Kidney tubule cell (primary cell): ENCODE results near the gene TMEM207.
A peak's percentile ranks its signal among the peaks of the same experiment; 100 is the strongest.
"Not testable (repeated sequence)": the region's sequence is repeated elsewhere in the genome, so short reads cannot be mapped to it uniquely, and the experiment has no call there.

Experiments
- DNase-seq: peaks from one replicate; pipeline ENCODE4 v3.0.0-alpha.2; 2018; ENCODE audit warnings: low spot score

The TMEM207 gene

GRCh38 chr3:190449801-190450200 lies at the start of gene TMEM207:
TMEM207 (minus strand) TSS chr3:190449901; CDS start chr3:190449809, 92 bp downstream.
- no peak for DNase-seq

- DNase-seq = no peak
Measured at GRCh38 chr3:190499122-190499521, 49.4 kb upstream of the TMEM207 start.

GRCh38 chr3:190498293-190498692 lies 48.6 kb upstream of the TMEM207 start:
- DNase-seq = no peak

GRCh38 chr3:190497811-190498210 lies 48.1 kb upstream of the TMEM207 start:
- DNase-seq = peak; percentile 56

GRCh38 chr3:190496859-190497258 lies 47.2 kb upstream of the TMEM207 start:
- DNase-seq = no peak

- DNase-seq = no peak
Measured at GRCh38 chr3:190495796-190496195, 46.1 kb upstream of the TMEM207 start.

DNA sequence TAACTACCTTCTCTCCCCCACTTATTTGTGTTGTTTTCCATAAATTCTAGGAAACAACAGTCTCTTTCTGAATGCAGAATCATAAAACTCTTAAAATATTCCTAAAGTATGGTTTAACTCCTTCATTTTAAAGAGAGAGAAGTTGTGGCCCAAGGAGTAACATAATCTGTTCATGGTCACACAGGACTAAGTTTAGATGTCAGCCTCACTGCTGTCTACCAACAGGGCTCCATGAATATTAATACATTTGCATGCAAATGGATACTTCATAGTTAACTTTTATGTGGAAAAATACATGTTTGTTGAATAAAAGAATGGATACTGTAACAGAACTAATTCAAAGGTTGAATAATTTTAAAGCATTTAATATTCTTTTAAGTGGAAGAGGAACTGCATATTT lies 45.7 kb upstream of the TMEM207 start:
- no peak for DNase-seq

GRCh38 chr3:190494907-190495306 lies 45.2 kb upstream of the TMEM207 start:
- no peak for DNase-seq

DNA sequence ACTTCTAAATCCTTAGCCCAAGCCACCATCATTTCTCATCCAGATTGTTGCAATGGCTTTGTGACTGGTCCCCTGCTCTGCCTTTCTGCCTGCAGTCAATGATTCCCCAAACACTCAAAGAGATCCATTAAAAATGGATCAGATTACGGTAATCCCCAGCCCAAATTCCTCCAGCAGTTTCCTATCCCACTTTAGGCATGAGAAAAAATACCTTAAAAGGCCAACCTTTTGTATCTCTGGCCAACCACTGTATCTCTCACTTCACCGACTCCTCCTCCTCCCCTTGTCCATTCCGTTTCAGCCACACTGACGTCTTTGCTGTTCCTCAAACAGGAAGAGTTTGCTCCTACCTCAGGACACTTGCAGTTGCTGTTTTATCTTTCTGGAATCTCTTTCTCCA lies 43.3 kb upstream of the TMEM207 start:
- DNase-seq = no peak

DNA sequence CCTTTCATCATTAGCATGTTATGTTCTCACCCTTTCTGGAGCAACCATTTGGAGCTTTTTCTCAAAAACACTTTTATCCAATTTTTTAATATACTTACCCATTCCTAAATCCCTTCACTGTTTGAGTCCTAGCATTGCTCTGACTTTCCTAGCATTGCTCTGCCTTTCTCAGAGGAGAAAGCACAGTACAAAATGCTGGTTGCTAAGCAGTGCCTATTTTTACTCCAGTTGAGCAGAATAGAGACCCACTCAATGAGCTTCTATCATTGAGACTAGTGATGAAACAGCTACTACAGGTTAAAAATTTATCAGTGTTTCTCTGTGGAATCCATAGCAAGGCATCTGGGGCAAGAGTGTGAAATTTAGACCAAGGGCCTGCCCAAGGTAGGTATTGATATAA lies 42.4 kb upstream of the TMEM207 start:
- peak; percentile 40 for DNase-seq

- peak; percentile 94 for DNase-seq
Measured at GRCh38 chr3:190491533-190492054, 41.9 kb upstream of the TMEM207 start.

DNA sequence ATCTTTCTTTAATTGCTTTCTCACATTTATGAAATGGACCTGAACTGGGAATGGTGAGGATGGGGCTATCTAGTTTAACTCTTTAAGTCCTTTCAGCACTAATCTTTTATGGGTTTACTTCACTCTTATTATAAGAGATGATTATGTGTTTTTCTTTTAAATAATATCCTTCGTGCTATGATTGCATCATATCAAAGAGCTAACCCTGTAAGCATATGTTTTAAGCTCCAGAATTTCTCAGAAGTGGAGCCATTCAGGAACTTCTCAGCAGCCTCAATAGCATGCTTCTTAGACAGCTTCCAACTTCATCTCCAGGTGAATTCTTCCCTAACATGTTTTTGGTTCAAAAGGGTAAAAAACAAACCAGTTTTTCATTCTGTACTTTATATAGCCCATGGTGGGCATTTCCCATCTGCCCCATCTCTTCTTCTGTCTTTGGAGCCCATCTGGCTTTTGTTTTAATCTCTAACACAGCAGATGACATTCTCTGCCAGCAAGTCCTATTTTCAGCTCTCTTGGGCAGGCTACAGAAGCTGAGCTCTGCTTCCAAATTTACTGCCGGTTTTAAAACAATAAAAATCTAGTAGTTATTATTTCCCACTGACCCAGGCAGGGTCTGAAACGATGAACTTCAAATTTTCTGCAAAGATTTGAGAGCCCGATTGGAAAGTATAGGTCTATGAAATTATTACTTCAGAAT lies 37.4 kb upstream of the TMEM207 start:
- DNase-seq = no peak

GRCh38 chr3:190486533-190486864 lies 36.8 kb upstream of the TMEM207 start:
- DNase-seq = no peak

GRCh38 chr3:190485830-190486532 lies 36.3 kb upstream of the TMEM207 start:
- peak; percentile 17 for DNase-seq

DNA sequence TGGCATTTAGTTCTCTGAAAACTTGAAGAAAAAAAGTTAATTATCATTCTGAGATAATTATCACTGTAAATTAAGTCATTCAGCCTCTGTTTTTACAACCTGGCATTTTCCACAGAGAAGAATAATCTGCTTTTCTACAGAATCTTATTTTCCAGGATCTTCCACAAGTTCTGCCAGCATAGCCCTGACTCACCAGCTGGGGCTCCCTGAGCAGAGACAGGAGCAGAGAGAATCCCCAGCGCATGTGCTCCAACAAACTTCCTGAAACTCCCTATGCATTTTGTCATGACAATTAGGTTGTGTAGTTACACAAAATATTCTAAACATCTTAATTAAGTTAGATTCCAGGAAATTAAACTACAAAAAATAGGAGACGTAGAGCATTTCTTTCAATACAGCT lies 32.1 kb upstream of the TMEM207 start:
- no peak for DNase-seq

DNA sequence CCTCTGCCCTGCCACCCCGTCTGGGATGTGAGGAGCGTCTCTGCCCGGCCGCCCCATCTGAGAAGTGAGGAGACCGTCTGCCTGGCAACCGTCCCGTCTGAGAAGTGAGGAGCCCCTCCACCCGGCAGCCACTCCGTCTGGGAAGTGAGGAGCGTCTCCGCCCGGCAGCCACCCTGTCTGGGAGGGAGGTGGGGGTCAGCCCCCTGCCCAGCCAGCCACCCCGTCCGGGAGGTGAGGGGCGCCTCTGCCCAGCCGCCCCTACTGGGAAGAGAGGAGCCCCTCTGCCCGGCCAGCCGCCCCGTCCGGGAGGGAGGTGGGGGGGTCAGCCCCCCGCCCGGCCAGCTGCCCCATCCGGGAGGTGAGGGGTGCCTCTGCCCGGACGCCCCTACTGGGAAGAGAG lies 23.6 kb upstream of the TMEM207 start:
- not testable (repeated sequence) for DNase-seq

DNA sequence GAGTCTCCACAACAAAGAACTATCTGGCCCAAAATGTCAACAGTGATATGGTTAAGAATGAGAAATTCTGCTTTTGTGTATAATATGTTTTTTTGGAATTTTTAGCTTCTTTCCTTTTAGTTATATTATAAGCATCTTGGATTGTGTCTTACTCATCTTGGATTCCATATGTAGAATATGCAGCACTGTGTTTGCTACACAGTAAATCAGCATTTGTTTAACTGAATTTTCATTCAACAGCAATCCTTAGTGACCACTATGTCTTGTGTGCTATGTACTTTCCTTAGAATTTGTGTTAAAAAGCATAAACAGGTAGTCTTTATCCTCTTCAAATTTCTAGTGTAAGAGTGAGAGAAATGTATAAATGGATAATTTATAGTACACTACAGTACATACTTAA lies 18.2 kb upstream of the TMEM207 start:
- DNase-seq = no peak

GRCh38 chr3:190458040-190458439 lies 8.3 kb upstream of the TMEM207 start:
- peak; percentile 41 for DNase-seq

- DNase-seq = peak; percentile 31
Measured at GRCh38 chr3:190456770-190457169, 7.1 kb upstream of the TMEM207 start.

DNA sequence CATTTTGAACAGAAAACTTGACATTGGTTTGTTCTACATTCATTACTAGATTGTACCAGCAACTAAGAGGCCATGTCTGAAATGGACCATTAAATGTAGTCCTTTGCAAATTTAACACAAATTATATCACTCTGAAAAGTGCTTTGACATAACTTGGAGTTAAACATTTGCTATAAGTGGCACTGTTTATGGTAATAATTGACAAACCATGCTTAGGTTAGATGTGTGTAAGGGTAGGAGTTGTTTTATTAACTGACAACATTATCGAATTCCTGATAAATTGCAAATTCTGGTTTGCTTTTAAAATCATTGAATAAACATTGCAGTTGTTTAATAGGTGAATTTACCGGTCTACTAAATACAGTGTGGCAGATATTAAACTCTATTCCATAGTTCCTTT lies 6.1 kb upstream of the TMEM207 start:
- peak; percentile 18 for DNase-seq

- no peak for DNase-seq
Measured at GRCh38 chr3:190448256-190448655, 1.4 kb downstream of the TMEM207 start.

- DNase-seq = no peak
Measured at GRCh38 chr3:190446573-190447279, 3.0 kb downstream of the TMEM207 start.

- DNase-seq = no peak
Measured at GRCh38 chr3:190444576-190445145, 5.0 kb downstream of the TMEM207 start.
